Activated CD8-positive, alpha-beta memory T cell treated with anti-CD3 and anti-CD28 coated beads for 36 hours (primary cell): ENCODE results near the gene CEP57L1. TPM values are rescaled to one million over a fixed set of nuclear protein-coding genes. Genes with fewer than 3 reads are reported as not detected.
"Not testable (repeated sequence)": the region's sequence is repeated elsewhere in the genome, so short reads cannot be mapped to it uniquely, and the experiment has no call there.

Experiments
- CTCF ChIA-PET: fragments of 350-600 bp; sonication (Branson Sonifier 250); formaldehyde crosslinking; loops from one replicate; lab custom pipeline; 2021; ENCODE audit warnings: antibody characterized with exemption; lab: Charles Lee
- POLR2A ChIA-PET: fragments of 350-600 bp; sonication (Branson Sonifier 250); formaldehyde crosslinking; loops from one replicate; lab custom pipeline; 2021; ENCODE audit warnings: antibody characterized with exemption; lab: Charles Lee
- total RNA-seq, 2 experiments: library from RNA; stranded (reverse); gene quantifications; one replicate each; pipeline ENCODE4 v1.2.3, GENCODE V29; 2021

The CEP57L1 gene
- total RNA-seq, 2 experiments from 2014 or later, result 21.6 to 22.4 TPM

GRCh38 chr6:109094416-109095035 lies 781 bp upstream of the CEP57L1 start, which contains the start of gene SESN1:
Gene SESN1 (minus strand): TSS chr6:109094846. CDS start chr6:109094073, 773 bp downstream.
- CTCF ChIA-PET, result interaction anchor here (1.2 to 1.6 kb wide), 3 partner anchors 10 to 289 kb away, joined by 5 to 6 read pairs (median 5); no protein-coding TSS in a partner anchor
- POLR2A ChIA-PET, result interaction anchor here (0.7 to 2.1 kb wide), 10 partner anchors 22 to 537 kb away, joined by 3 to 22 read pairs (median 4); partner anchors contain the start of genes CD164 and ZBTB24

- POLR2A ChIA-PET, result interaction anchor here (0.5 to 2.1 kb wide), 4 partner anchors 174 to 538 kb away, joined by 3 to 22 read pairs (median 3); partner anchors contain the start of gene CD164
- CTCF ChIA-PET, result interaction anchor here (1.6 kb wide), 1 partner anchor 288 kb away, joined by 5 read pairs; no protein-coding TSS in a partner anchor
Measured at GRCh38 chr6:109095835-109096084, 453 bp downstream of the CEP57L1 start.

GRCh38 chr6:109096208-109096607 lies 901 bp downstream of the CEP57L1 start:
- ChIA-PET POLR2A (no interaction called here), CTCF (no interaction called here)

DNA sequence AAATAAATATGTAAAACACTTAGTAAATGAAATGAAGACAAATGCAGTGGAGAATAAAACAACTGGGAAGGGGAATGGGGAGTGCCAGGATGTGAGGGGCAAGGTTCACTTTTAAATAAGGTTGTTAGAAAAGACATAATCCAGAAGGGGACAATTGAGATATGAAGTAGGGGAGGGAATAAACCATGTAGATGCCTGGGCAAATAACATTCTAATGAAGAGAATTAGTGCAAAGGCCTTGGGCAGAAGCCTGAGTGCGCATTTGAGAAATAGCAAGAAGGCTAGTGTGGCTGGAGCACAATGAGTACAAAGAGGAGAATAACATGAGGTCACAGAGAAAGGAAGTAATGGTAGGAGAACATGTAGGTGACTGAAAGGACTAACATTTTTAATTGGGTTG lies 2.4 kb downstream of the CEP57L1 start:
- POLR2A ChIA-PET, result no interaction called here
- CTCF ChIA-PET, result no interaction called here

- CTCF ChIA-PET, result no interaction called here
- POLR2A ChIA-PET, result no interaction called here
Measured at GRCh38 chr6:109102762-109103161, 7.5 kb downstream of the CEP57L1 start.

DNA sequence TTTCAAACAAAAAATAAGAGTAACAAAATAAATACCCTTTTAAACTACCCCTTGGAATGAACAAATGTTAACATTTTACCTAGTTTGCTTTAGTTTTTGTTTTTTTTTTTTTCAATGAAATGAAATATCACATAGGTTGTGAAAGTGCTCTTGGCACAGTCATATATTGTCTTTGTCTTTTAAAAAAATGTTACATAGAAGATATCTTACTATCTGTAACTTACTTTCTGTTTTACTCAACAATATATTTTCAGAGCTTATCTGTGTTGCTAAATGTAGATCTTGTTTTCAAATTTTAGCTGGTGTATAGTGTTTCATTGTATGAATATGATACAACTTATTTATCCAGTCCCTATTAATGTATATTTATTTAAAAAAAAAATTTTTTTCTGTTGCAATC lies 8.6 kb downstream of the CEP57L1 start:
- POLR2A ChIA-PET, result no interaction called here
- CTCF ChIA-PET, result interaction anchor here (0.6 kb wide), 1 partner anchor 1311 kb away, joined by 3 read pairs; no protein-coding TSS in a partner anchor

- ChIA-PET POLR2A (no interaction called here), CTCF (no interaction called here)
Measured at GRCh38 chr6:109104512-109104911, 9.2 kb downstream of the CEP57L1 start.

DNA sequence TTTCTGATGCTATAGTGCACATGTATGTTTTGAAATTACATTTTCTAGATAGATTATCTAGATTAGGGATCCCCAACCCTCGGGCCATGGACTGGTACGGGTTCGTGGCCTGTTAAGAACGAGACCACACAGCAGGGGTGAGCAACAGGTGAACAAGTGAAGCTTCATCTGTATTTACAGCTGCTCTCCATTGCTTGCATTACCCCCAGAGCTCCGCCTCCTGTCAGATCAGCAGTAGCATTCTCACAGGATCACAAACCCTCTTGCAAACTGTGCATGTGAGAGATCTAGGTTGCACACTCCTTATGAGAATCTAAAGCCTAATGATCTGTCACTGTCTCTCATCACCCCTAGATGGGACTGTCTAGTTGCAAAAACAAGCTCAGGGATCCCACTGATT lies 10.4 kb downstream of the CEP57L1 start:
- CTCF ChIA-PET, result no interaction called here

GRCh38 chr6:109109663-109110062 lies 14.4 kb downstream of the CEP57L1 start:
- CTCF ChIA-PET, POLR2A ChIA-PET: not testable (repeated sequence)

More for the DNA sequence above, 10.4 kb downstream of the CEP57L1 start:
- POLR2A ChIA-PET, result no interaction called here

- POLR2A ChIA-PET, CTCF ChIA-PET: not testable (repeated sequence)
Measured at GRCh38 chr6:109112663-109113062, 17.4 kb downstream of the CEP57L1 start.

DNA sequence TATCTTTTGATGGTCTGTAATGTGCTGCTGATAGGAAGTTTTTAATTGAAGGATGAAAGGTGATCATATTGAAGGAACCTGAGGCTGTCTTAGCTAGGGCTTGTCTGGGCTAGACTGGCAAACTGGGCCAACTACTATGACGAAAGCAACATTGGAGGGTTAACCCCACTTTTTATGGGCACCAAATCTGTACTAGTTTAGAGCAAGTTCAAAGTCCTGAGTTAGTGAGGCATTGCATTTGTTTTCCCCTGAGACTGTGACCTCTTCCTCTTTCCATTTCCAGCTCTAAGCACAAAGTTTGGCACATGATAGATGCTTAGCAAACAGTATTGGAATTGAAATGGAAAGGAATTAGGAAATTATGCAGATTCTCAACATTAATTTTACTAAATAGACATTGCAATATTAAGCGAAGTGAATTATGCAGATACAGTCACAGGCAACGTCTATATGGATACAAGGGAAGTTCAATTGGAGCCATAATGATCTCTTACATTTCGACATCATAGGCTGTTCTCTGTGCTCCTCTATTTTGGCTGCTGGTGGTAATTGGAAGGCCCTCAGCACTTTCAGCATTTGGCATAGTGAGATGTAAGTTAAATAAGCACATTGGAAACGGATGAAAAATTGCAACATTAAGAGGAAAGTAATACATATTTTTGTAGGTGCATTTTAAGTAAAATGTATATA lies 22.2 kb downstream of the CEP57L1 start:
- CTCF ChIA-PET, result interaction anchor here (0.6 kb wide), 1 partner anchor 106 kb away, joined by 3 read pairs; no protein-coding TSS in a partner anchor
- POLR2A ChIA-PET, result no interaction called here

GRCh38 chr6:109118337-109118736 lies 23.0 kb downstream of the CEP57L1 start:
- POLR2A ChIA-PET, result no interaction called here
- CTCF ChIA-PET, result interaction anchor here (0.6 kb wide), 1 partner anchor 107 kb away, joined by 3 read pairs; no protein-coding TSS in a partner anchor

GRCh38 chr6:109118871-109119354 lies 23.6 kb downstream of the CEP57L1 start:
- ChIA-PET POLR2A (interaction anchor here (0.5 kb wide), 1 partner anchor 115 kb away, joined by 5 read pairs; no protein-coding TSS in a partner anchor), CTCF (no interaction called here)

DNA sequence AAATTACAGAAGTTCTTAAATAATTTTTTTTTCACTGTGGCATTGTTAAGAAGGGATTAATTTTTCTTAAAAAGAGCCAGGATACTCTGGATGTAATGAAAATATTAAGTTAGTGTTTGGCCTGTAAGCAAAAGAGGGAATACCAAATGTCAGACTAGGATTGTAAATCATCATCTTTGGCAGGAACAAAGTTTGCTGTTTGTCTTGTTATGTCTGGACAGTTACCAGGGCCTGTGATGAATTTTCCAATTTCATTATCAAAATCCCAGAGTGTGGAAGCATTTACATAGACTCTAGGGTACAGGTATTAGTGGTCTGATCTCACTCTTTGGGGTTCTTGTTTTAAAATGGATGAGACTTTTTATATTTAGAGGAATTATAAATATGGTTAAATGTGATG lies 26.1 kb downstream of the CEP57L1 start:
- ChIA-PET CTCF (no interaction called here), POLR2A (no interaction called here)

DNA sequence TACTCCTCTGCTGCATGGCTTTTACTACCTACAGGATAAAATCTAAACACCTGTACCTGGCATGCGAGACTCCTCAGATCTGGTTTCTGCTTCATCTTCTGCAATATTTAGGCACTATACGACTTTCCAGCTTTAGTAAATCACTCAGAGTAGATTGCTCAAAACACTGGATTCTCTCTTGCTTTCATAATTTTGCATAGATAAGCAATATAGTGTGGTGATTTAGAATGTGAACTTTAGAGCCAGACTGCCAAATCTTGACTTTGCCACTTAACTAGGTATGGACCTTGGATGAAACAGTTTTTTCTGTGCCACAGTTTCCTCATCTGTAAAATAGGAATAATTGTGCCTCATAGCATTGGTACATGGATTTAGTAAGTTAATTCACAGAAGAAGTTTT lies 28.9 kb downstream of the CEP57L1 start:
- ChIA-PET CTCF (no interaction called here), POLR2A (no interaction called here)

DNA sequence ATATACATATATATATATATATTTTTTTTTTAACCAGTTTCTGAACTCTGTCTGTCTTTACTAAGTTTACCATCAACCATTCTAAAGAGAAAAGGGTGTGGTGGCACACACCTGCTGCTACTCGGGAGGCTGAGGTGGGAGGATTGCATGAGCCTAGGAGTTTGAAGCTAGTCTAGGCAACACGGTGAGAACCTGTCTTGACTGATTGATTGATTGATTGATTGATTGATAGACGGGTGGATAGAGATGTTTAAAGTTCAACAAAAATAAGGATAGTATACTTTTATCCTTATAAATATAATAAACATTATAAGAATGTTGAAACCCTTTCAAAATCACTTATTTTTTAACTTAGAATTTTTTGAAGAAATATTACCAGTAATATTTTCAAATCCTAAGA lies 30.2 kb downstream of the CEP57L1 start:
- CTCF ChIA-PET, result no interaction called here
- POLR2A ChIA-PET, result no interaction called here

DNA sequence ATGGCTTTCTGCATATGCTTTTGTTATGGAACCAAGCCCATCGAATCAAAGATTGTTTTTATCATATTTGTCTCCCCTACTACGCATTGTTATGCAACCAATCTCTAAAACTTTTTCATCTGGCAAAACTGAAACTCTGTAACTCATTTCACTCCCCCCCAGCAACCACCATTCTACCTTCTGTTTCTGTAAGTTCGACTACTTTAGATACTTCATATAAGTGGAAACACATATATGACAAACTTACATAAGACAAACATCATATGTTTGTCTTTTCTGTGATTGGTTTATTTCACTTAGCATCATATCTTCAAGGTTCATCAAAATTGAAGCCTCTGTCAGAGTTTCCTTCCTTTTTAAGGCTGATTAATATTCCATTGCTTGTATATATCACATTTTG lies 34.8 kb downstream of the CEP57L1 start:
- POLR2A ChIA-PET, result no interaction called here
- CTCF ChIA-PET, result no interaction called here

DNA sequence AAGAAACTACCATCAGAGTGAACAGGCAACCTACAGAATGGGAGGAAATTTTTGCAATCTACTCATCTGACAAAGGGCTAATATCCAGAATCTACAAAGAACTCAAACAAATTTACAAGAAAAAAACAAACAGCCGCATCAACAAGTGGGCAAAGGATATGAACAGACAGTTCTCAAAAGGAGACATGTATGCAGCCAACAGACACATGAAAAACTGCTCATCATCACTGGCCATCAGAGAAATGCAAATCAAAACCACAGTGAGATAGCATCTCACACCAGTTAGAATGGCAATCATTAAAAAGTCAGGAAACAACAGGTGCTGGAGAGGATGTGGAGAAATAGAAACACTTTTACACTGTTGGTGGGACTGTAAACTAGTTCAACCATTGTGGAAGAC lies 40.3 kb downstream of the CEP57L1 start:
- CTCF ChIA-PET, POLR2A ChIA-PET: not testable (repeated sequence)

DNA sequence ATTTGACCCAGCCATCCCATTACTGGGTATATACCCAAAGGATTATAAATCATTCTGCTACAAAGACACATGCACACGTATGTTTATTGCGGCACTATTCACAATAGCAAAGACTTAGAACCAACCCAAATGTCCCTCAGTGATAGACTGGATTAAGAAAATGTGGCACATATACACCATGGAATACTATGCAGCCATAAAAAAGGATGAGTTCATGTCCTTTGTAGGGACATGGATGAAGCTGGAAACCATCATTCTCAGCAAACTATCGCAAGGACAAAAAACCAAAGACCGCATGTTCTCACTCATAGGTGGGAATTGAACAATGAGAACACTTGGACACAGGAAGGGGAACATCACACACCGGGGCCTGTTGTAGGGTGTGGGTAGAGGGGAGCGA lies 40.7 kb downstream of the CEP57L1 start:
- POLR2A ChIA-PET, CTCF ChIA-PET: not testable (repeated sequence)

GRCh38 chr6:109136530-109136929 lies 41.2 kb downstream of the CEP57L1 start:
- CTCF ChIA-PET, result not testable (repeated sequence)

DNA sequence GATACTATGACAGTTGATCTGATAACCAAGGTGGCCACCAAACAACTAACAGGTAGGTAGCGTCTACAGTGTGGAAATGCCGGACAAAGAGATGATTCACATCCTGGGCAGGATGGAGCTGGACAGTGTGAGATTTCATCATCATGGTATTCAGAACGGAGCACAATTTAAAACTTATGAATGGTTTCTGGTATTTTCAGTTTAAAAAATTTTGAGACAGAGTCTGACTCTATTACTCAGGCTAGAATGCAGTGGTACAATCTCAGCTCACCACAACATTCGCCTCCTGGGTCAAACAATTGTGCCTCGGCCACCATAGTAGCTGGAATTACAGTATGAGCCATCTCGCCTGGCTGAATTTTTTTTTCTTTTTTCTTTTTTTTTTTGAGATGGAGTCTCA lies 43.8 kb downstream of the CEP57L1 start:
- CTCF ChIA-PET, result no interaction called here
- POLR2A ChIA-PET, result no interaction called here

More at GRCh38 chr6:109136530-109136929, 41.2 kb downstream of the CEP57L1 start:
- POLR2A ChIA-PET, result not testable (repeated sequence)
